Neural cell (in vitro differentiated cells): Measurements from ENCODE around the gene ANO1.

Experiments used
- CTCF ChIP-seq: fragments of 450-650 bp; IDR thresholded peaks from 2 replicates; pipeline ENCODE4 v1.5.1; 2014; ENCODE audit warnings: antibody characterized with exemption, mild to moderate bottlenecking, moderate library complexity; ENCODE audit not compliant: poor library complexity, severe bottlenecking
- EP300 ChIP-seq: fragments of 450-650 bp; conservative IDR thresholded peaks from 2 replicates; pipeline ENCODE4 v1.6.1; 2014; ENCODE audit warnings: antibody characterized with exemption, mild to moderate bottlenecking, moderate library complexity; ENCODE audit not compliant: poor library complexity, severe bottlenecking
- EZH2 ChIP-seq: fragments of 200-600, 300-800 bp; shearing (Covaris generic), sonication (generic); IDR thresholded peaks from 2 replicates; pipeline ENCODE4 v1.6.1; 2014; ENCODE audit warnings: antibody characterized with exemption, low read length, borderline replicate concordance, mild to moderate bottlenecking; ENCODE audit not compliant: insufficient read depth, poor library complexity, severe bottlenecking
- POLR2AphosphoS5 ChIP-seq: IDR thresholded peaks from 2 replicates; pipeline ENCODE4 v1.6.1; 2012
- RAD21 ChIP-seq: fragments of 450-650 bp; conservative IDR thresholded peaks from 2 replicates; pipeline ENCODE4 v1.6.1; 2014; ENCODE audit warnings: antibody characterized with exemption, mild to moderate bottlenecking, moderate library complexity
- TAF1 ChIP-seq: IDR thresholded peaks from 2 replicates; pipeline ENCODE4 v1.6.1; 2012; ENCODE audit warnings: low read depth

DNA sequence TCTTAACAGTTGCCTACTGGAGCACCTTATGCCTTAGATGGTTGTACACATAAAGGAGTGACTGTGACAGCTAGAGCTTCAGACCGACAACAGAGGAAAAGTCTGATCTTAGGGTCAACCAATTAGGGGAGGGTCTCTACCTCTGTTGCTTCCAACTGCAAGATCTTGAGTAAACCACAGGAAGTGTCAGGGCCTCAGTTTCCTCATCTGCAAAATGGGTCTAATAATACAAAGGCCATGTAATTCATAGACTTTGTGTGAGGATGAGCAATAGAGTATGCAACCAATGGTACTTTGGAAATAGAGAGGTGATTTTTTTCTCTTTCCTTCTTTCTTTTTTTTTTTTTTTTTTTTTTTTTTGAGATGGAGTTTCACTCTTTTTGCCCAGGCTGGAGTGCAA lies 16.4 kb upstream of the ANO1 start:
- TF ChIP-seq TAF1, result no peak
- no peak for TF ChIP-seq CTCF
- TF ChIP-seq EP300, result no peak
- TF ChIP-seq EZH2, result no peak
- no peak for TF ChIP-seq POLR2AphosphoS5
- no peak for TF ChIP-seq RAD21
